T47D (cell line): ENCODE results near the gene WDR74.
"Not testable (repeated sequence)": the region's sequence is repeated elsewhere in the genome, so short reads cannot be mapped to it uniquely, and the experiment has no call there.

ENCODE experiments used
- DNase-seq, 2 experiments: peaks; one replicate each; pipeline versions ENCODE4 v3.0.0 to v3.0.0-alpha.2; 2011 to 2012; ENCODE audit warnings: low read depth in 1 of 2, low spot score in 1 of 2
- JUND ChIP-seq: IDR thresholded peaks from 2 replicates; pipeline ENCODE4 v1.6.1; 2012; ENCODE audit warnings: low read depth
- in situ Hi-C: cut with HindIII; loops from 2 replicates; pipeline ENCODE4 v1.10.0; 2016; ENCODE audit warnings: low sequenced_read_pairs, low pct_unique_long_range_greater_than_20kb

WDR74 gene

DNA sequence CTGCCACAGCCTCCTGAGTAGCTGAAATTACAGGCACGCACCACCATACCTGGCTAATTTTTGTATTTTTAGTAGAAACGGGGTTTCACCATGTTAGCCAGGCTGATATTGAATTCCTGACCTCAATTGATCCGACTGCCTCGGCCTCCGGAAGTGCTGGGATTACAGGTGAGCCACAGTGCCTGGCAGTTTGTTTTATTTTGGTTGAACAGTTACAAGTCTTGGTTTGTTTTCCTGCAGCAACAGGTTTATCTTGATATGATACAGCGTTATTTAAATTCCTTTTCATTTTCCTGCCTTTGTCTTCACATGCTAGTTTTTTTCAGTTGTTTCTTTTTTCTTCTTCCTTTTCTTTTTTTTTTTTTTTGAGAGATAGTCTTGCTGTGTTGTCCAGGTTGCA lies 37.3 kb upstream of the WDR74 start:
- no peak for DNase-seq
- in situ Hi-C loops = no loop called here
- no peak for TF ChIP-seq JUND

DNA sequence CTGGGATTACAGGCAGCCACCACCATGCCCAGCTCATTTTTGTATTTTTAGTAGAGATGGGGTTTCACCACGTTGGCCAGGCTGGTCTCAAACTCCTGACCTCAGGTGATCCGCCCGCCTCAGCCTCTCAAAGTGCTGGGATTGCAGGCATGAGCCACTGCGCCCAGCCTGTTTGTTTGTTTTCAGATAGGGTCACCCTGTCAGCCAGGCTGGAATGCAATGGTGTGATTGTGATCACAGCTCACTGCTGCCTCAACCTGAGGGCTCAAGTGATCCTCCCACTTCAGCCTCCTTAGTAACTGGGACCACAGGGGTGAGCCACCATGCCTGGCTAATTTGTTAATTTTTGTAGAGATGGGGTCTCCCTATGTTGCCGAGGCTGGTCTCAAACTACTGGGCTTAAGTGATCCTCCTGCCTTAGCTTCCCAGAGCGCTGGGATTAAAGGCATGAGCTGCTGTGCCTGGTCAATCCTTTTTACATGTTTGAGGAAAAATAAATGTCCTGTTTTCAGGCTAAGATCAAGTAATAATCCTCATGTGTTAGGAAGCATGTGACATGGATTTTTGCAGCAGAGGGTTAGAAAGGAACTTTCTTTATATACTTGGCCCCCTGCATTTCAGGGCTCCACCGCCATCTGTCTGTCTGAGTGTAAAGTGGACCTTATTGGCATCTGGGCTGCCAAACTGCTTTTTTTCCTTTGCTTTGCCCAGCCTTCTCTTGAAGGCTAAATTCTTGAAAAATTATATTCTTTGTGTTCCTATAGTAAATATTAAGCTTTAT lies 36.5 kb upstream of the WDR74 start:
- in situ Hi-C loops = no loop called here

DNA sequence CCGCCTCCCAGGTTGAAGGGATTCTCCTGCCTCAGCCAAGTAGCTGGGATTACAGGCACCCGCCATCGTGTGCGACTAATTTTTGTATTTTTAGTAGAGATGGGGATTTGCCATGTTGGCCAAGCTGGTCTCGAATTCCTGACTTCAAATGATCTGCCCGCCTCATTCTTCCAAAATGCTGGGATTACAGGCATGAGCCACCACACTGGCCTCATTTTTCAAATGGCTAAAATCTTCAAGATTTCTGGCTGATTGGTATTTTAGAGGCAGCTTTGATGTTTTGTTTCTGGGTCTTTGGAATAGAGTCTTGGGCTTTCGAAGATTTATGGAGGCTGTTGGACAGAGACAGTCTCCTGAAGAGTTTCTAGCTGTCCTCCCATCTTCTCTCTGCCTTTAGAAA lies 35.5 kb upstream of the WDR74 start:
- in situ Hi-C loops = no loop called here
- TF ChIP-seq JUND = no peak
- DNase-seq = no peak

More for the DNA sequence above, 36.5 kb upstream of the WDR74 start:
- peak in 1 of 2 experiments; percentile 90 for DNase-seq
- TF ChIP-seq JUND = no peak

DNA sequence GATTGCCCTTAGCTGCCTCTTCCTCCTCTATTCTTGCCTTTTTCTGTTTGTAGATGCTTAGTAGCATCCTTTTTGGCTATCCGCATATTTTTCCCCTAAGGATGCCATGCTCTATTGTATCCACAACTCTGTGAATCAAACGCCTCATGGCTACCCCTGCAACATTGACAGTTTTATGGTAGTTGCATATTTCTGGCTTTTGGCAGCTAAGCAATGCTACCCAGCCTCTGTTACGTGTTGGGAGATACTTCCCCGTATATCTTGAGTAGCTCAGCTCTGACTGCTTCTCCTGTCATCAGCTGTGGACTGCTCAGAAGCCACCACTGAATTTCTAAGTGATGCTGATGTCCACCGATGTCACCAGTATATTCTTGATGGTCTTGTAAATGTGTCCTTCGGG lies 26.2 kb upstream of the WDR74 start:
- TF ChIP-seq JUND = no peak
- in situ Hi-C loops = no loop called here

DNA sequence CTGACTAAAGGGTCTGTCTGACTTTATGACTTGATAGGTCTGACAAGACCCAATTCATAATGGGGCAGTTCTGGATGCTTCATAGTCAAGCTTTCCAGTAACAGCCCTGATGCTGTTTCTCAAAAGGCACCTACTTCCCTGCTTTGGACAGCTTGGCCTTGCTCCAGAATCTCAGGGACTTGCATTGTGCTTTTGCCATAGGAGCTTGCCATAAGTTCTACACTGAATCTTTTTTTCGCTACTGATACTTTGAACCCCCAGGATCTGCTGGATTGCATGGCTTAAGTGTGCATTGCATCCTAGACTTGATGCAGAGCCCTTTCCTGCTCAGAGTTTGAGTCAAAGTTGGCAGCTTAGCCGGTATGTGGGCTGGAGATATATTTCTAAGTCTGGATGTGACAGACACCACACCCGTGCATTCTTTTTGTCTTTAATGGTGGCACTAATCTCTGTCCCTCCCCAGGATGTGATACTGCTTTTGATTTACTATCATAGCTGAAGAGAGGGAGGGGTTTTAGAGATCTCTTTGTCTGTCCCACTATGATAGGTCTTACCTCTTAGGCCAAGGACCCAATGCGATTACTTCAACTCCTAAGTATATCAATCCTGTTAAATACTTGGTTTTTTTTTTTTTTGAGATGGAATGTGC lies 24.4 kb upstream of the WDR74 start:
- in situ Hi-C loops = no loop called here
- TF ChIP-seq JUND = no peak
- no peak for DNase-seq

More for the DNA sequence above, 26.2 kb upstream of the WDR74 start:
- no peak for DNase-seq

DNA sequence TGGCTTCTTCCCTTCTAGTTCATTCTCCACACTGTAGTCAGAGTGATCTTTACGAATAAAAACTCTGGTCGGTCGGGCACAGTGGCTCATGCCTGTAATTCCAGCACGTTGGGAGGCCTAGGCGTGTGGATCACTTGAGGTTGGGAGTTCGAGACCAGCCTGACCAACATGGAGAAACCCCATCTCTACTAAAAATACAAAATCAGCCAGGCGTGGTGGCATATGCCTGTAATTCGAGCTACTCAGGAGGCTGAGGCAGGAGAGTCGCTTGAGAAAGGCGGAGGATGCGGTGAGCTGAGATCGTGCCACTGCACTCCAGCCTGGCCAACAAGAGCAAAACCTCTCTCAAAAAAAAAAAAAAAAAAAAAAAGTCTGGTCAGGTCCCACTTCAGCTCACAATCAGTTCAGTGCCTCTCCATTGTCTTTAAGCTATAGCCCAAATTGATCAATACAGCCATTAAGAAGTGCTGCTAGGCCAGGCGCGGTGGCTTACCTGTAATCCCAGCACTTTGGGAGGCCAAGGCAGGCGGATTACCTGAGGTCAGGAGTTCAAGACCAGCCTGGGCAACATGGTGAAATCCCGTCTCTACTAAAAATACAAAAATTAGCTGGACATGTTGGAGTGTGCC lies 22.3 kb upstream of the WDR74 start:
- DNase-seq, in situ Hi-C loops: not testable (repeated sequence)

DNA sequence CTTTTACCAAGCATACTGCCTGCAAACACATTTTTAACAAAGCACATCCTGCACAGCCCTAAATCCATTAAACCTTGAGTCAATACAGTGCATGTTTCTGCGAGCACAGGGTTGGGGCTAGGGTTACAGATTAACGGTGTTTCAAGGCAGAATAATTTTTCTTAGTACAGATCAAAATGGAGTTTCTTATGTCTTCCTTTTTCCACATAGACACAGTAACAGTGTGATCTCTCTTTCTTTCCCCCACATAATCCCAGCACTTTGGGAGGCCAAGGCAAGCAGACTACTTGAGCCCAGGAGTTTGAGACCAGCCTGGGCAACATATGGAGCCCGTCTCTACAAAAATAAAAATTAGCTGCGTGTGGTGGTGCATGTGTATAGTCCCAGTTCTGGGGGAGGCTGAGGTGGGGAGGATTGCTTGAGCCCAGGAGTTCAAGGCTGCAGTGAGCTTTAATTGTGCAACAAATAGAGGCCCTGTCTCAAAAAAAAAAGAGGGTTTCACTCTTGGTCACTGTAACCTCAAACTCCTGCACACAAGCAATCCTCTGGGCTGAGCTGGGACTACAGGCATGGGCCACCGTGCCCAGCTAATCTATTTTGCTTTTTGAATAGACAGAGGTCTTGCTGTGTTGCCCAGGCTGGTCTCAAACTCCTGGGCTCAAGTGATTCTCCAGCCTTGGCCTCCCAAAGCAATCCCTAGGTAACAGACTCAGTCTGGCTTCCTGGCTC lies 21.6 kb upstream of the WDR74 start:
- no peak for DNase-seq
- no peak for TF ChIP-seq JUND
- in situ Hi-C loops = no loop called here

DNA sequence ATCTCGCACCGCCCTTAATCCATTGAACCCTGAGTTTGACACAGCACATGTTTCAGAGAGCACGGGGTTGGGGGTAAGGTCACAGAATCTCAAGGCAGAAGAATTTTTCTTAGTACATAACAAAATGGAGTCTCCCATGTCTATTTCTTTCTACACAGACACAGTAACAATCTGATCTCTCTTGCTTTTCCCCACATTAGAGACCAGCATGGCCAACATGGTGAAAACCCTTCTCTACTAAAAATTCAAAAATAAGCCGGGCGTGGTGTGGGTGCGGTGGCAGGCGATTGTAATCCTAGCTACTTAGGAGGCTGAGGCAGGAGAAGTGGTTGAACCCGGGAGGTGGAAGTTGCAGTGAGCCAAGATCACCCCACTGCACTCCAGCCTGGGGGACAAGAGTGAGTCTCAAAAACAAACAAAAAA lies 19.9 kb upstream of the WDR74 start:
- DNase-seq, in situ Hi-C loops: not testable (repeated sequence)

DNA sequence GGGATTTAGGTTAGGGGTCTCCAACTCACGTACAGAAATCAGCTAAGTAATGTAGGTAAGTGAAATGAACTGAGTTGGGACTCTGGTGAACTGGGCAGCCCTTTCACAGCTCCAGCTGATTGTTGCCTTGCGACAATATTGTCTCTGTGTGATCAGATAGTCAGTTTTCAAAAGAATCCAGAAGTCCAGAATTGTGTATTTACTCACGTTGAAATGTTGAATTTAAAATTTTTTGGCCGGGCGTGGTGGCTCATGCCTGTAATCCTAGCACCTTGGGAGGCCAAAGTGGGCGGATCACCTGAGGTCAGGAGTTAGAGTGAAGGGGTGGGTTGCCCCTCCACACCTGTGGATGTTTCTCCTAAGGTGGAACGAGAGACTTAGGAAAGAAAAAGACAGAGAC lies 18.8 kb upstream of the WDR74 start:
- in situ Hi-C loops = no loop called here
- DNase-seq = no peak
- no peak for TF ChIP-seq JUND

DNA sequence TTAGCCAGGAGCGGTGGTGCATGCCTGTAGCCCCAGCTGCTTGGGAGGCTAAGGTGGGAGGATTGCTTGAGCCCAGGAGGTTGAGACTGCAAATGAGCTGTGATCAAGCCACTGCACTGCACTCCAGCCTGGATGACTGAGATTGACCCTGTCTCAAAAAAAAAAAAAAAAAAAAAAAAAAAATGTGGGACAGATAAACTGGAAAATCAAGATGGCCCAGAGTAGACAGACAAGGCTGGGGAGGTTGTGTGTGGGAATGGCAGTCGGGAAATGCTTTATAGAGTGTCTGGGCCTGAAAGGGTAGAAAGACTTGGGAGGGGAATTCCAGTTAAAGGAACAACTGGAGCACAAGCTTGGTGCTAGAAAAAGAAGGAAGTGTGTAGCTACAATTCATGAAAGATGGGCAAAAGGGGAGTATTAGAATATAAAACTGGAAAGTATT lies 18.2 kb upstream of the WDR74 start:
- no peak for TF ChIP-seq JUND
- in situ Hi-C loops = no loop called here
- peak in 1 of 2 experiments; percentile 71 for DNase-seq

DNA sequence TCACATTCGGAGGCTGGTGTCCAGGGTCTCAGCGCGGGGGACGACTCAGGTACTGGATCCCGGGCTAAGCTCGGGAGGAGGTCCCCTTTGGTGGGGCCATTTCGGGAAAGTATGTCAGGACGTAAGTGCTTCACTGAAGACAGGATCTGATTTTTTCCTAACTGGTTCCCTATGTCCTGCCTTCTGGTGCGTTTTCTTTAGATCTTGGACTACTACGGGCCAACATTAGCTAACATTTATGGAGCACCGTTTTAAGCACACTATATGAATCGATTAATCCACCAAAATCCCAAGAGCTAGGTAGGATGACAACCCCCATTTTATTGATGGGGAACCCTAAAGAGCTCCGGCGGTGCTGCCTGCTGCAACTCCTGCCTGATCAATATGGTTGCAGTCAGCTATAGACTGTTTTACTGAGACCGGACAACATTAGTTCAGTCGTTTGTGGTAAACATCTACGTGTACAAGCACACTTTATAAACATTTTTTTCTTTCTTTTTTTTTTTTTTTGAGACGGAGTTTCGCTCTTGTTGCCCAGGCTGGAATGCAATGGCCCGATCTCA lies 17.0 kb upstream of the WDR74 start:
- in situ Hi-C loops = no loop called here

DNA sequence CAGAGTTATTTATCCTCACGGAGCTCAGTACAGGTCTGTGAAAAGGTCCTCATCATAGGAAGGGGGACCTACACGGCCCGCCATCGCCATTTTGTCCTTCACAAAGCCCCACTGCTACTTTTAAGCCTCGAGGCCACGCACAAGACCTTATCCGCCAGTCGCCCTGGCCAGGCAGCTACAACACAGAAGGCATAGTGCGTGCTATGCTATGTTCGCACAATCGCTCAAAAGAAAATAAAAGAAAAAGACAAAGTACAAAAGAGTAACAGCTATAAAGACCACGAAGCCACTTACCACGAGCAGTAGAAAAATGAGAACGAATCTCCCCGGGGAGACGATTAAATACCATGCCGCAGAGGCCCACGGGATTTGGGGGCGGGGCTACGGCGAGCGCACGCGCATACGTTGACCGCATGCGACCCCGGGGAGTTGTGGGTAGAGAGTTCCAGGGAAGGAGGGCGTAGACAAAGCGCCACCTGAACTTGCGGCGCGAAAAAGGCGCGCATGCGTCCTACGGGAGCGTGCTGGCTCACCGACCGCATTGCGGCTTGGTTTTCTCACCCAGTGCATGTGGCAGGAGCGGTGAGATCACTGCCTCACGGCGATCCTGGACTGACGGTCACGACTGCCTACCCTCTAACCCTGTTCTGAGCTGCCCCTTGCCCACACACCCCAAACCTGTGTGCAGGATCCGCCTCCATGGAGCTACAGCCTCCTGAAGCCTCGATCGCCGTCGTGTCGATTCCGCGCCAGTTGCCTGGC lies 16.4 kb upstream of the WDR74 start:
- DNase-seq = peak; percentile 83 to 99
- no peak for TF ChIP-seq JUND
- in situ Hi-C loops = no loop called here

More for the DNA sequence above, 17.0 kb upstream of the WDR74 start:
- no peak for TF ChIP-seq JUND
- no peak for DNase-seq
